HCT116 (cell line): ENCODE data around the gene HELZ2. TPM values are rescaled to one million over a fixed set of nuclear protein-coding genes. Genes with fewer than 3 reads are reported as not detected.

Experiments
- ATAC-seq: fragments of 200-7000 bp; cut with Tn5 transposase; 2 replicates; pipeline ENCODE4 v1.9.1; 2020; ENCODE audit warnings: mild to moderate bottlenecking, moderate library complexity
- BruUV-seq: library from RNA; stranded (reverse); fragments of 400-500 nt; replicated peaks from 2 replicates; lab custom pipeline; 2021; lab: Mats Ljungman, UMichigan
- CTCF ChIA-PET: fragments of 300-600 bp; sonication (Branson Sonifier 250); formaldehyde crosslinking; loops from one replicate; lab custom pipeline; 2021; ENCODE audit warnings: antibody characterized with exemption; lab: Charles Lee
- POLR2A ChIA-PET: fragments of 300-600, 350-600 bp; sonication (Branson Sonifier 250); formaldehyde crosslinking; loops from one replicate; lab custom pipeline; 2021; ENCODE audit warnings: antibody characterized with exemption; lab: Charles Lee
- RAD21 ChIA-PET, 2 experiments: fragments of 300-600 bp; sonication (Branson Sonifier 250); formaldehyde crosslinking; loops; one replicate each; lab custom pipeline; 2023; ENCODE audit warnings: low total read pairs in 2 of 2; ENCODE audit not compliant: uncharacterized antibody in 2 of 2, unreplicated experiment in 2 of 2, low non-redundant PET in 1 of 2; lab: Charles Lee
- DNase-seq: peaks from one replicate; pipeline ENCODE4 v3.0.0-alpha.2; 2010; ENCODE audit warnings: low read depth, low spot score
- H2AFZ ChIP-seq: fragments of 200-600 bp; shearing (Covaris generic), sonication (generic); 2 replicates; pipeline ENCODE4 v1.6.1; 2017; ENCODE audit warnings: low read depth, mixed run types, mixed read lengths, antibody characterized with exemption, low read length; ENCODE audit not compliant: poor library complexity, severe bottlenecking
- H3K27ac ChIP-seq: 2 replicates; pipeline ENCODE4 v1.5.1; 2012; ENCODE audit warnings: low read depth, low read length
- H3K27me3 ChIP-seq: fragments of 200-600 bp; sonication (generic); 2 replicates; pipeline ENCODE4 v1.6.1; 2016; ENCODE audit warnings: mixed run types, low read length, mixed read lengths; ENCODE audit not compliant: insufficient read depth
- H3K36me3 ChIP-seq, 2 experiments: fragments of 200-500 bp in 1 of 2; fragments of 200-600 bp in 1 of 2; sonication (Bioruptor generic) in 1 of 2; sonication (generic) in 1 of 2; 2 replicates each; pipeline versions ENCODE4 v1.5.1 to v1.6.1; 2014 to 2016; ENCODE audit warnings: low read length in 2 of 2, inconsistent platforms in 1 of 2, mixed read lengths in 1 of 2, mixed run types in 1 of 2; ENCODE audit not compliant: insufficient read depth in 2 of 2, control insufficient read depth in 1 of 2
- H3K4me1 ChIP-seq, 2 experiments: fragments of 200-600 bp in 1 of 2; sonication (generic) in 1 of 2; 2 replicates each; pipeline versions ENCODE4 v1.5.1 to v1.6.1; 2012 to 2017; ENCODE audit warnings: low read length in 2 of 2, inconsistent platforms in 1 of 2, mild to moderate bottlenecking in 1 of 2, mixed read lengths in 1 of 2, mixed run types in 1 of 2, moderate library complexity in 1 of 2; ENCODE audit not compliant: insufficient read depth in 2 of 2, control insufficient read depth in 1 of 2
- H3K4me2 ChIP-seq: fragments of 200-600 bp; sonication (generic); 2 replicates; pipeline ENCODE4 v1.6.1; 2017; ENCODE audit warnings: mixed run types, low read length, mixed read lengths
- H3K4me3 ChIP-seq, 2 experiments: fragments of 200-600 bp in 1 of 2; sonication (generic) in 1 of 2; replicated peaks in 1 of 2; 2 replicates each; pipeline ENCODE4 v1.5.1; 2011 to 2016; ENCODE audit warnings: low read length in 2 of 2, control low read depth in 1 of 2, low read depth in 1 of 2, mild to moderate bottlenecking in 1 of 2, mixed read lengths in 1 of 2, mixed run types in 1 of 2
- H3K79me2 ChIP-seq: fragments of 200-600 bp; sonication (generic); 2 replicates; pipeline ENCODE4 v1.6.1; 2017; ENCODE audit warnings: mild to moderate bottlenecking, mixed run types, low read length, moderate library complexity, mixed read lengths; ENCODE audit not compliant: insufficient read depth
- H3K9ac ChIP-seq: fragments of 200-600 bp; sonication (generic); 2 replicates; pipeline ENCODE4 v1.6.1; 2016; ENCODE audit warnings: low read length, mixed read lengths
- H3K9me2 ChIP-seq: fragments of 200-600 bp; sonication (generic), shearing (Covaris generic); 2 replicates; pipeline ENCODE4 v1.6.1; 2017; ENCODE audit warnings: mixed run types, mild to moderate bottlenecking, moderate library complexity; ENCODE audit not compliant: insufficient read depth
- H3K9me3 ChIP-seq, 2 experiments: fragments of 200-500 bp in 1 of 2; fragments of 200-600 bp in 1 of 2; sonication (Bioruptor generic) in 1 of 2; sonication (generic) in 1 of 2; 2 replicates each; pipeline ENCODE4 v1.6.1; 2014 to 2017; ENCODE audit warnings: low read length in 2 of 2, mixed read lengths in 2 of 2, inconsistent platforms in 1 of 2, low read depth in 1 of 2, mild to moderate bottlenecking in 1 of 2, mixed run types in 1 of 2, moderate library complexity in 1 of 2; ENCODE audit not compliant: control insufficient read depth in 1 of 2, insufficient read depth in 1 of 2
- H4K20me1 ChIP-seq: fragments of 200-600 bp; sonication (generic), shearing (Covaris generic); 2 replicates; pipeline ENCODE4 v1.6.1; 2017; ENCODE audit warnings: mixed run types, mild to moderate bottlenecking, moderate library complexity; ENCODE audit not compliant: insufficient read depth
- ATF3 ChIP-seq: IDR thresholded peaks from 2 replicates; pipeline ENCODE4 v1.6.1; 2012
- CTCF ChIP-seq, 3 experiments: fragments of 200-600 bp in 1 of 3; sonication (generic) in 1 of 3; IDR thresholded peaks in 2 of 3; conservative IDR thresholded peaks in 1 of 3; 2 replicates each; pipeline ENCODE4 v1.5.1; 2012 to 2017; ENCODE audit warnings: low read depth in 2 of 3, low read length in 2 of 3, antibody characterized with exemption in 1 of 3, borderline replicate concordance in 1 of 3, control low read depth in 1 of 3, mild to moderate bottlenecking in 1 of 3, mixed read lengths in 1 of 3, mixed run types in 1 of 3, moderate library complexity in 1 of 3; ENCODE audit not compliant: insufficient read depth in 1 of 3
- EGR1 ChIP-seq: IDR thresholded peaks from 2 replicates; pipeline ENCODE4 v1.6.1; 2012; ENCODE audit warnings: low read depth
- EZH2phosphoT487 ChIP-seq: fragments of 200-600 bp; IDR thresholded peaks from 2 replicates; pipeline ENCODE4 v1.6.1; 2018; ENCODE audit warnings: antibody characterized with exemption, borderline replicate concordance
- FOSL1 ChIP-seq: IDR thresholded peaks from 2 replicates; pipeline ENCODE4 v1.6.1; 2012; ENCODE audit warnings: low read depth
- POLR2A ChIP-seq: IDR thresholded peaks from 2 replicates; pipeline ENCODE4 v1.7.0; 2011; ENCODE audit warnings: borderline replicate concordance; ENCODE audit not compliant: insufficient read depth, insufficient read length; ENCODE audit errors: extremely low read depth
- SIN3A ChIP-seq: IDR thresholded peaks from 2 replicates; pipeline ENCODE4 v1.6.1; 2012; ENCODE audit warnings: low read depth
- TCF7L2 ChIP-seq: IDR thresholded peaks from 2 replicates; pipeline ENCODE4 v1.7.0; 2011; ENCODE audit warnings: borderline replicate concordance, inconsistent platforms; ENCODE audit not compliant: insufficient read depth, insufficient read length; ENCODE audit errors: extremely low read depth
- ZBTB33 ChIP-seq: IDR thresholded peaks from 2 replicates; pipeline ENCODE4 v1.6.1; 2011; ENCODE audit warnings: mild to moderate bottlenecking, low read length, moderate library complexity; ENCODE audit not compliant: insufficient replicate concordance; ENCODE audit errors: extremely low read depth
- intact Hi-C: fragments of 100-400 bp; cut with micrococcal nuclease; formaldehyde crosslinking; loops from 2 replicates; pipeline ENCODE4 v1.10.0; 2022
- total RNA-seq: library from RNA; stranded (reverse); gene quantifications from one replicate; pipeline ENCODE4 v1.2.1, GENCODE V29; 2021; ENCODE audit not compliant: unreplicated experiment

Gene HELZ2
- total RNA-seq, 1 experiment from 2014 or later, result 44.0 TPM

GRCh38 chr20:63565699-63566335 is 8.2 kb downstream of the HELZ2 start:
- H2AFZ ChIP-seq, result no peak overlapping the region
- intact Hi-C loops, result no loop called here
- H3K36me3 ChIP-seq, result no peaks in the 10 kb centered on the region; a peak in 1 of 4 replicates
- no peaks in the 10 kb centered on the region for H3K79me2 ChIP-seq
- H3K4me3 ChIP-seq, result no peak overlapping the region
- H3K9me3 ChIP-seq, result no peaks in the 10 kb centered on the region
- no peaks in the 10 kb centered on the region for H3K27me3 ChIP-seq
- ATAC-seq, result no peak
- TF ChIP-seq POLR2A (no peak), ZBTB33 (no peak), TCF7L2 (no peak)
- H3K4me1 ChIP-seq, result no peaks in the 10 kb centered on the region
- no peak overlapping the region for H3K27ac ChIP-seq
- CTCF ChIA-PET, result no interaction called here
- no TSS peak for BruUV-seq
- no peak overlapping the region for H3K9ac ChIP-seq
- H3K4me2 ChIP-seq, result no peak overlapping the region
- no peaks in the 10 kb centered on the region for H4K20me1 ChIP-seq
- RAD21 ChIA-PET, result interaction anchor here in 1 of 2 experiments (0.6 kb wide), 1 partner anchor 8 kb away, joined by 3 read pairs; the partner anchor contains the start of gene HELZ2
- no peaks in the 10 kb centered on the region for H3K9me2 ChIP-seq
- DNase-seq, result no peak
- POLR2A ChIA-PET, result no interaction called here

GRCh38 chr20:63565021-63565698 is 8.9 kb downstream of the HELZ2 start:
- Histone ChIP-seq H3K4me2 (no peak overlapping the region), H3K9me2 (no peaks in the 10 kb centered on the region), H3K9me3 (no peaks in the 10 kb centered on the region), H3K27me3 (no peaks in the 10 kb centered on the region), H3K79me2 (no peaks in the 10 kb centered on the region), H4K20me1 (no peaks in the 10 kb centered on the region), H3K4me1 (no peaks in the 10 kb centered on the region), H3K4me3 (no peak overlapping the region), H2AFZ (no peak overlapping the region), H3K9ac (no peak overlapping the region), H3K36me3 (no peaks in the 10 kb centered on the region; a peak in 3 of 4 replicates), H3K27ac (no peak overlapping the region)
- DNase-seq (no peak), ATAC-seq (no peak)
- ChIA-PET POLR2A (no interaction called here), RAD21 (no interaction called here), CTCF (no interaction called here)
- BruUV-seq, result no TSS peak
- intact Hi-C loops, result no loop called here
- TF ChIP-seq ATF3 (no peak), SIN3A (no peak), CTCF (IDR thresholded peaks at IDR 0.05 in 2 of 3, conservative IDR thresholded peaks at IDR 0.05 in 1 of 3; ENCODE audit: borderline replicate concordance in 1 of 3, insufficient read depth in 1 of 3, low read depth in 2 of 3, low read length in 2 of 3) (no peak), ZBTB33 (no peak), FOSL1 (no peak), EGR1 (no peak), TCF7L2 (no peak), EZH2phosphoT487 (no peak)
